PC-9 (cell line): Measurements from ENCODE around the gene SPAG17. TPM values are rescaled to one million over a fixed set of nuclear protein-coding genes. Genes with fewer than 3 reads are reported as not detected.

Experiments used
- BruUV-seq: library from RNA; stranded (reverse); fragments of 400-500 nt; replicated peaks from 2 replicates; lab custom pipeline; 2021; lab: Mats Ljungman, UMichigan
- CTCF ChIA-PET: fragments of 300-600 bp; sonication (Branson Sonifier 250); formaldehyde crosslinking; loops from one replicate; lab custom pipeline; 2022; ENCODE audit warnings: antibody characterized with exemption; lab: Charles Lee
- POLR2A ChIA-PET: fragments of 300-600 bp; sonication (Branson Sonifier 250); formaldehyde crosslinking; loops from one replicate; lab custom pipeline; 2022; ENCODE audit warnings: antibody characterized with exemption; ENCODE audit not compliant: unreplicated experiment; lab: Charles Lee
- DNase-seq, 2 experiments: peaks; one replicate each; pipeline versions ENCODE4 v3.0.0 to v3.0.0-alpha.2; 2015 to 2022; ENCODE audit warnings: mixed read lengths in 1 of 2
- H2AFZ ChIP-seq: fragments of 200-600 bp; sonication (generic); 2 replicates; pipeline ENCODE4 v1.8.1; 2017; ENCODE audit warnings: antibody characterized with exemption
- H3F3A ChIP-seq: fragments of 200-600 bp; sonication (generic); 2 replicates; pipeline ENCODE4 v1.8.1; 2017; ENCODE audit warnings: antibody characterized with exemption, mild to moderate bottlenecking, low read depth; ENCODE audit not compliant: insufficient read depth
- H3K27ac ChIP-seq: fragments of 200-600 bp; sonication (generic); 2 replicates; pipeline ENCODE4 v1.6.1; 2016; ENCODE audit warnings: mixed run types
- H3K27me3 ChIP-seq: fragments of 200-600 bp; sonication (generic); 2 replicates; pipeline ENCODE4 v1.6.1; 2016; ENCODE audit warnings: low read depth, mixed run types; ENCODE audit not compliant: insufficient read depth
- H3K36me3 ChIP-seq: fragments of 200-600 bp; sonication (generic); 2 replicates; pipeline ENCODE4 v1.6.1; 2016; ENCODE audit warnings: low read depth, mixed run types
- H3K4me1 ChIP-seq: fragments of 200-600 bp; sonication (generic); replicated peaks from 2 replicates; pipeline ENCODE4 v1.6.1; 2016; ENCODE audit warnings: mixed run types; ENCODE audit not compliant: insufficient read depth
- H3K4me2 ChIP-seq: fragments of 200-600 bp; sonication (generic); 2 replicates; pipeline ENCODE4 v1.6.1; 2017; ENCODE audit warnings: mixed run types
- H3K4me3 ChIP-seq: fragments of 200-600 bp; sonication (generic); 2 replicates; pipeline ENCODE4 v1.6.1; 2016; ENCODE audit warnings: mixed run types
- H3K79me2 ChIP-seq: fragments of 200-600 bp; sonication (generic); 2 replicates; pipeline ENCODE4 v1.6.1; 2017; ENCODE audit warnings: low read depth, mixed run types
- H3K9me2 ChIP-seq: fragments of 200-600 bp; sonication (generic); 2 replicates; pipeline ENCODE4 v1.8.1; 2017; ENCODE audit warnings: mild to moderate bottlenecking; ENCODE audit not compliant: insufficient read depth
- H3K9me3 ChIP-seq: fragments of 200-600 bp; sonication (generic); 2 replicates; pipeline ENCODE4 v1.8.1; 2016; ENCODE audit warnings: low read depth; ENCODE audit not compliant: insufficient read depth
- H4K20me1 ChIP-seq: fragments of 200-600 bp; sonication (generic); 2 replicates; pipeline ENCODE4 v1.8.1; 2017; ENCODE audit not compliant: insufficient read depth
- EZH2 ChIP-seq: fragments of 200-600 bp; sonication (generic); IDR thresholded peaks from 2 replicates; pipeline ENCODE4 v1.8.0; 2017; ENCODE audit warnings: antibody characterized with exemption, low read depth
- intact Hi-C: fragments of 100-400 bp; cut with micrococcal nuclease; formaldehyde crosslinking; loops from one replicate; pipeline ENCODE4 v1.10.0; 2022; ENCODE audit not compliant: unreplicated experiment
- total RNA-seq: library from RNA; stranded (reverse); gene quantifications from 2 replicates; pipeline ENCODE4 v1.2.3, GENCODE V29; 2021
- TF ChIP-seq, protein P1 (sequence below): fragments of 200-600 bp; sonication (generic); conservative IDR thresholded peaks from 2 replicates; pipeline ENCODE4 v1.6.1; 2017; ENCODE audit warnings: mixed run types, antibody characterized with exemption, mild to moderate bottlenecking, moderate library complexity

The SPAG17 gene
- total RNA-seq, 1 experiment from 2014 or later, result not detected

DNA sequence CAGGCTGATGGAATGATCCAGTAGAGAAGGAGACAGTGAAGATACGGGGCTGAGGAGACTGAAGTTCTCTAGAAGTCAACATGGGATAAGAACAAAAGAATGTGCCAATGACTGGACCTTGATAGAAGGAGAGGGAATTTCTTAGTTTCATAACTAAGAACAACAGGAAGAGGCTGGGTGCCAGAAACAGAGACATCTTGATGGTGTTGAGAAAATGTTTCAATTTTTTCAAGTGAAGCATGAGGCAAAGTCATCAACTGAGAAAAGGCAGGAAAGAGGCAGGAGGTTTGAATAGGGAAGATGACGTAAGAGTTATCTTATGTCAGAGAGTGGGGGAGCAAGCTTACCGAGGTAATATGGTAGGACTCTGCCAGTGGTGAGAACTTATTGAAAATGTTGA, 80.1 kb downstream of the SPAG17 start:
- peaks cover 20% of the 10 kb centered on the region; the same call in 1 of the 2 replicates for H3K27me3 ChIP-seq
- H3F3A ChIP-seq, result no peaks in the 10 kb centered on the region
- H3K36me3 ChIP-seq, result no peaks in the 10 kb centered on the region
- H3K4me1 ChIP-seq, result no peaks in the 10 kb centered on the region
- H2AFZ ChIP-seq, result no peak overlapping the region
- no peaks in the 10 kb centered on the region for H3K79me2 ChIP-seq
- ChIA-PET POLR2A (no interaction called here), CTCF (no interaction called here)
- intact Hi-C loops, result no loop called here
- H3K4me3 ChIP-seq, result no peak overlapping the region
- BruUV-seq, result no TSS peak
- H3K9me3 ChIP-seq, result no peaks in the 10 kb centered on the region
- TF ChIP-seq EZH2, result no peak
- TF ChIP-seq, protein P1, sequence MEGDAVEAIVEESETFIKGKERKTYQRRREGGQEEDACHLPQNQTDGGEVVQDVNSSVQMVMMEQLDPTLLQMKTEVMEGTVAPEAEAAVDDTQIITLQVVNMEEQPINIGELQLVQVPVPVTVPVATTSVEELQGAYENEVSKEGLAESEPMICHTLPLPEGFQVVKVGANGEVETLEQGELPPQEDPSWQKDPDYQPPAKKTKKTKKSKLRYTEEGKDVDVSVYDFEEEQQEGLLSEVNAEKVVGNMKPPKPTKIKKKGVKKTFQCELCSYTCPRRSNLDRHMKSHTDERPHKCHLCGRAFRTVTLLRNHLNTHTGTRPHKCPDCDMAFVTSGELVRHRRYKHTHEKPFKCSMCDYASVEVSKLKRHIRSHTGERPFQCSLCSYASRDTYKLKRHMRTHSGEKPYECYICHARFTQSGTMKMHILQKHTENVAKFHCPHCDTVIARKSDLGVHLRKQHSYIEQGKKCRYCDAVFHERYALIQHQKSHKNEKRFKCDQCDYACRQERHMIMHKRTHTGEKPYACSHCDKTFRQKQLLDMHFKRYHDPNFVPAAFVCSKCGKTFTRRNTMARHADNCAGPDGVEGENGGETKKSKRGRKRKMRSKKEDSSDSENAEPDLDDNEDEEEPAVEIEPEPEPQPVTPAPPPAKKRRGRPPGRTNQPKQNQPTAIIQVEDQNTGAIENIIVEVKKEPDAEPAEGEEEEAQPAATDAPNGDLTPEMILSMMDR, result no peak
- no peak overlapping the region for H3K4me2 ChIP-seq
- no peak overlapping the region for H3K27ac ChIP-seq
- H4K20me1 ChIP-seq, result no peaks in the 10 kb centered on the region
- DNase-seq, result no peak
- no peaks in the 10 kb centered on the region for H3K9me2 ChIP-seq

DNA sequence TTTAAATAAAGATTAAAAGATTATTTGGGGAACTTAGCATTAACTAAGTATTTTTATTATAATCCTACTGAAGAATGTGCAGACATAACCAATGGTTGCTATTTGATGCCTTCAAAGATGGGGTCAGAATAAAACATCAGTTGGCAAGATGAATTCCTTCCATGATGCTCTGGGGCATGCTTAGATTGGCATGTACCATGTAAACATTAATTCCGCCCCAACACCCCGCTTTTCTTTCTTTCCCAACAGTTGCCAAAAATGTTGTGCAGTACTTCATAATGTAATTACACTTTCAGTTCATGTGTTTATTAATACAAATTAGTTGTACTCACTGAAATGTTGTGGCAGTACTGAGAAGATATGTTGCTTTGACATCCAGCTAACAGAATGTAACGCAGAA, 82.6 kb downstream of the SPAG17 start:
- no TSS peak for BruUV-seq
- ChIA-PET POLR2A (no interaction called here), CTCF (no interaction called here)
- no peaks in the 10 kb centered on the region for H3F3A ChIP-seq
- no peak for DNase-seq
- H3K9me3 ChIP-seq, result no peaks in the 10 kb centered on the region
- intact Hi-C loops, result no loop called here
- H3K36me3 ChIP-seq, result no peaks in the 10 kb centered on the region
- H3K4me3 ChIP-seq, result no peak overlapping the region
- peaks cover 20% of the 10 kb centered on the region; the same call in 1 of the 2 replicates for H3K27me3 ChIP-seq
- TF ChIP-seq EZH2, result no peak
- TF ChIP-seq, protein P1, result no peak
- H3K4me2 ChIP-seq, result no peak overlapping the region
- H4K20me1 ChIP-seq, result no peaks in the 10 kb centered on the region
- no peaks in the 10 kb centered on the region for H3K79me2 ChIP-seq
- no peaks in the 10 kb centered on the region for H3K4me1 ChIP-seq
- H3K9me2 ChIP-seq, result no peaks in the 10 kb centered on the region
- no peak overlapping the region for H2AFZ ChIP-seq
- no peak overlapping the region for H3K27ac ChIP-seq

DNA sequence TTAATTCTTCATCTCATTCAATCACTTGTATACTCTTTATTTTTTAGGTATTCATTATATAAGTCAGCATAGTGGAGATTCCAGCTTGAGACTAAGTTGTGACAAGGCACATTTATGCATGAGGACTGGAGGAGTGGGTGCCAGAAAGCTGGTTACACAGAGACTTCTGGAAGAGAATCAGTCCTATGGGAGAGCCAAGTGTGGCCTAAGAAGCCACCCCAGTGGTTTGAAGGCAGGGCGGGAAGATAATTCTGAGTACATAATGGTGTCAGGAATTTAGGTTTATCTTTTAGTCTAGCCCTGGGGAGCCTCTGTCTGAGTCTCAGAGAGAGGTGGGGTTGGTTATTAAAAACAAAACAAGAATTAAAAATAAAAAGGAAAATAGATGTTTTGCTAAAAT, 83.0 kb downstream of the SPAG17 start:
- Histone ChIP-seq H3K9me2 (no peaks in the 10 kb centered on the region), H3K9me3 (no peaks in the 10 kb centered on the region), H3K79me2 (no peaks in the 10 kb centered on the region), H4K20me1 (no peaks in the 10 kb centered on the region), H3K4me3 (no peak overlapping the region), H3F3A (no peaks in the 10 kb centered on the region), H3K27ac (no peak overlapping the region), H2AFZ (no peak overlapping the region), H3K4me1 (no peaks in the 10 kb centered on the region), H3K27me3 (peaks cover 20% of the 10 kb centered on the region; the same call in 1 of the 2 replicates), H3K4me2 (no peak overlapping the region), H3K36me3 (no peaks in the 10 kb centered on the region)
- TF ChIP-seq, protein P1, result no peak
- no TSS peak for BruUV-seq
- POLR2A ChIA-PET, result no interaction called here
- intact Hi-C loops, result no loop called here
- CTCF ChIA-PET, result no interaction called here
- no peak for DNase-seq
